ENCODE measurements around the gene IRAK1BP1.

The IRAK1BP1 gene

GRCh38 chr6:78935553-78935952 lies 68.2 kb downstream of the IRAK1BP1 start:
- DNase-seq (ENCODE audit: low spot score) = no peak
- in situ Hi-C loops (cut with MboI; ENCODE audit: low pct_unique_long_range_greater_than_20kb, low sequenced_read_pairs, unreplicated experiment) = no loop called here
- no peak for TF ChIP-seq CTCF (IDR thresholded peaks at IDR 0.05; ENCODE audit: extremely low read depth, insufficient read depth, missing control alignments)

- in situ Hi-C loops (cut with MboI; ENCODE audit: low pct_unique_long_range_greater_than_20kb, low sequenced_read_pairs, unreplicated experiment) = no loop called here
- no peak for TF ChIP-seq CTCF (IDR thresholded peaks at IDR 0.05; ENCODE audit: extremely low read depth, insufficient read depth, missing control alignments)
Observed at GRCh38 chr6:78936515-78936914, 69.2 kb downstream of the IRAK1BP1 start.

GRCh38 chr6:78942446-78942845 lies 75.1 kb downstream of the IRAK1BP1 start:
- in situ Hi-C loops (cut with MboI; ENCODE audit: low pct_unique_long_range_greater_than_20kb, low sequenced_read_pairs, unreplicated experiment) = no loop called here
- no peak for TF ChIP-seq CTCF (IDR thresholded peaks at IDR 0.05; ENCODE audit: extremely low read depth, insufficient read depth, missing control alignments)
- DNase-seq (ENCODE audit: low spot score) = no peak

More at GRCh38 chr6:78936515-78936914, 69.2 kb downstream of the IRAK1BP1 start:
- no peak for DNase-seq (ENCODE audit: low spot score)

GRCh38 chr6:78947529-78947928 lies 80.2 kb downstream of the IRAK1BP1 start:
- DNase-seq (ENCODE audit: low spot score) = no peak
- in situ Hi-C loops (cut with MboI; ENCODE audit: low pct_unique_long_range_greater_than_20kb, low sequenced_read_pairs, unreplicated experiment) = no loop called here
- no peak for TF ChIP-seq CTCF (IDR thresholded peaks at IDR 0.05; ENCODE audit: extremely low read depth, insufficient read depth, missing control alignments)

GRCh38 chr6:78947962-78948361 lies 80.6 kb downstream of the IRAK1BP1 start:
- DNase-seq (ENCODE audit: low spot score) = no peak
- no peak for TF ChIP-seq CTCF (IDR thresholded peaks at IDR 0.05; ENCODE audit: extremely low read depth, insufficient read depth, missing control alignments)
- in situ Hi-C loops (cut with MboI; ENCODE audit: low pct_unique_long_range_greater_than_20kb, low sequenced_read_pairs, unreplicated experiment) = no loop called here

GRCh38 chr6:78948785-78949184 lies 81.4 kb downstream of the IRAK1BP1 start:
- no peak for TF ChIP-seq CTCF (IDR thresholded peaks at IDR 0.05; ENCODE audit: extremely low read depth, insufficient read depth, missing control alignments)
- in situ Hi-C loops (cut with MboI; ENCODE audit: low pct_unique_long_range_greater_than_20kb, low sequenced_read_pairs, unreplicated experiment) = no loop called here
- DNase-seq (ENCODE audit: low spot score) = no peak

GRCh38 chr6:78952362-78952761 lies 85.0 kb downstream of the IRAK1BP1 start:
- DNase-seq (ENCODE audit: low spot score) = no peak
- no peak for TF ChIP-seq CTCF (IDR thresholded peaks at IDR 0.05; ENCODE audit: extremely low read depth, insufficient read depth, missing control alignments)
- in situ Hi-C loops (cut with MboI; ENCODE audit: low pct_unique_long_range_greater_than_20kb, low sequenced_read_pairs, unreplicated experiment) = no loop called here

All from GM13977 (cell line).